CD4-positive, alpha-beta memory T cell (primary cell): Measurements from ENCODE around the gene IL21R. TPM values are rescaled to one million over a fixed set of nuclear protein-coding genes. Genes with fewer than 3 reads are reported as not detected.

ENCODE experiments used
- CTCF ChIA-PET: fragments of 350-600 bp; sonication (Branson Sonifier 250); formaldehyde crosslinking; loops from one replicate; lab custom pipeline; 2021; ENCODE audit warnings: inconsistent platforms; ENCODE audit not compliant: partially characterized antibody; lab: Charles Lee
- POLR2A ChIA-PET: fragments of 350-600 bp; sonication (Branson Sonifier 250); formaldehyde crosslinking; loops from one replicate; lab custom pipeline; 2021; ENCODE audit not compliant: partially characterized antibody; lab: Charles Lee
- DNase-seq, 5 donors: peaks; one replicate each; pipeline versions ENCODE4 v3.0.0 to v3.0.0-alpha.2; 2020 to 2022; ENCODE audit warnings: mixed read lengths in 1 of 5
- H3K27ac ChIP-seq: one replicate; pipeline ENCODE4 v1.7.0; 2013; ENCODE audit warnings: low read depth, low read length
- H3K27me3 ChIP-seq: 2 replicates; pipeline ENCODE4 v1.7.0; 2013; ENCODE audit warnings: mild to moderate bottlenecking, low read length, moderate library complexity; ENCODE audit not compliant: insufficient read depth
- H3K36me3 ChIP-seq: 2 replicates; pipeline ENCODE4 v1.7.0; 2013; ENCODE audit warnings: mild to moderate bottlenecking, low read length, moderate library complexity; ENCODE audit not compliant: insufficient read depth
- H3K4me1 ChIP-seq: 2 replicates; pipeline ENCODE4 v1.7.0; 2013; ENCODE audit warnings: mild to moderate bottlenecking, low read length, moderate library complexity; ENCODE audit not compliant: insufficient read depth
- H3K4me3 ChIP-seq, 2 donors: one replicate each; pipeline ENCODE4 v1.7.0; 2013; ENCODE audit warnings: low read length in 2 of 2, mild to moderate bottlenecking in 1 of 2
- H3K9me3 ChIP-seq, 2 donors: one replicate each; pipeline ENCODE4 v1.7.0; 2013; ENCODE audit warnings: low read length in 2 of 2, control low read depth in 1 of 2; ENCODE audit not compliant: control insufficient read depth in 1 of 2
- H3K27ac Mint-ChIP-seq, 7 donors: one replicate each; pipeline ENCODE4 v1.8.0; 2020 to 2021; ENCODE audit warnings: mixed read lengths in 7 of 7, mild to moderate bottlenecking in 6 of 7, inconsistent platforms in 3 of 7, moderate library complexity in 3 of 7
- H3K27me3 Mint-ChIP-seq, 2 donors: one replicate each; pipeline ENCODE4 v1.8.0; 2020 to 2021; ENCODE audit warnings: mixed read lengths in 2 of 2
- H3K36me3 Mint-ChIP-seq, 2 donors: one replicate each; pipeline ENCODE4 v1.8.0; 2020 to 2021; ENCODE audit warnings: mixed read lengths in 2 of 2, inconsistent platforms in 1 of 2, mild to moderate bottlenecking in 1 of 2
- H3K4me1 Mint-ChIP-seq, 4 donors: one replicate each; pipeline ENCODE4 v1.8.0; 2020 to 2021; ENCODE audit warnings: mixed read lengths in 4 of 4, mild to moderate bottlenecking in 1 of 4
- H3K4me3 Mint-ChIP-seq, 8 donors: one replicate each; pipeline ENCODE4 v1.8.0; 2020 to 2021; ENCODE audit warnings: mixed read lengths in 8 of 8, mild to moderate bottlenecking in 7 of 8, moderate library complexity in 6 of 8, inconsistent platforms in 3 of 8
- H3K9me3 Mint-ChIP-seq, 8 donors: one replicate each; pipeline ENCODE4 v1.8.0; 2020 to 2021; ENCODE audit warnings: mixed read lengths in 8 of 8, mild to moderate bottlenecking in 5 of 8, inconsistent platforms in 3 of 8, moderate library complexity in 1 of 8
- intact Hi-C: fragments of 100-400 bp; cut with micrococcal nuclease; formaldehyde crosslinking; loops from one replicate; pipeline ENCODE4 v1.15.1; 2023
- polyA plus RNA-seq, 2 donors: library from polyadenylated mRNA; unstranded; fragments of 300-500 nt; fragmentation: Illumina TruSeq; gene quantifications; one replicate each; pipeline ENCODE4 v1.2.3, GENCODE V29; 2021
- total RNA-seq, 2 experiments: library from RNA; stranded (reverse); gene quantifications; one replicate each; pipeline ENCODE4 v1.2.3, GENCODE V29; 2021

The IL21R gene
- total and polyA plus RNA-seq, 4 experiments from 2014 or later, result 18.4 to 29.1 (median 28.3) TPM

- Mint-ChIP-seq H3K27me3 (no peaks in the 10 kb centered on the region), H3K4me1 (peaks cover 21 to 61% (median 41%) of the 10 kb centered on the region in 4 donors), H3K36me3 (peaks cover 0 to 13% of the 10 kb centered on the region in 2 donors), H3K27ac (peak overlapping the region in 4 of 7 donors; percentile 36 to 97 (median 72)), H3K9me3 (peaks cover 0 to 7% (median 4%) of the 10 kb centered on the region in 8 donors), H3K4me3 (no peak overlapping the region)
- intact Hi-C loops, result no loop called here
- H3K9me3 ChIP-seq, result no peaks in the 10 kb centered on the region
- H3K4me3 ChIP-seq, result no peak overlapping the region
- H3K36me3 ChIP-seq, result no peaks in the 10 kb centered on the region
- DNase-seq, result no peak
- ChIA-PET CTCF (interaction anchor here (0.8 to 2.0 kb wide), 4 partner anchors 8 to 81 kb away, joined by 3 to 10 read pairs (median 4); no protein-coding TSS in a partner anchor), POLR2A (interaction anchor here (1.1 to 8.7 kb wide), 5 partner anchors 8 to 51 kb away, joined by 3 to 118 read pairs (median 12); no protein-coding TSS in a partner anchor)
- H3K27me3 ChIP-seq, result no peaks in the 10 kb centered on the region
- peaks cover 33% of the 10 kb centered on the region for H3K4me1 ChIP-seq
- H3K27ac ChIP-seq, result no peak overlapping the region
Measured at GRCh38 chr16:27399969-27400368, 2.0 kb upstream of the IL21R start.

GRCh38 chr16:27400751-27401620 is 988 bp upstream of the IL21R start:
- Mint-ChIP-seq H3K4me3 (peak overlapping the region in 7 of 8 donors; percentile 43 to 98 (median 77)), H3K27ac (peak overlapping the region; percentile 71 to 99 (median 96)), H3K9me3 (no peaks in the 10 kb centered on the region), H3K36me3 (peaks cover 0 to 13% of the 10 kb centered on the region in 2 donors), H3K27me3 (no peaks in the 10 kb centered on the region), H3K4me1 (peaks cover 25 to 69% (median 45%) of the 10 kb centered on the region in 4 donors)
- no peaks in the 10 kb centered on the region for H3K9me3 ChIP-seq
- ChIA-PET POLR2A (interaction anchor here (0.6 to 8.7 kb wide), 21 partner anchors 9 to 280 kb away, joined by 3 to 118 read pairs (median 5); partner anchors contain the start of gene KDM8), CTCF (interaction anchor here (0.6 to 2.0 kb wide), 9 partner anchors 9 to 246 kb away, joined by 3 to 10 read pairs (median 4); no protein-coding TSS in a partner anchor)
- intact Hi-C loops, result no loop called here
- H3K36me3 ChIP-seq, result no peaks in the 10 kb centered on the region
- H3K4me3 ChIP-seq, result no peak overlapping the region
- H3K4me1 ChIP-seq, result peaks cover 43% of the 10 kb centered on the region
- DNase-seq, result no peak
- H3K27ac ChIP-seq, result peak overlapping the region; percentile 83
- no peaks in the 10 kb centered on the region for H3K27me3 ChIP-seq

- Mint-ChIP-seq H3K4me1 (peaks cover 38 to 85% (median 59%) of the 10 kb centered on the region in 4 donors), H3K27ac (peak overlapping the region; percentile 93 to 99 (median 96)), H3K27me3 (no peaks in the 10 kb centered on the region), H3K4me3 (peak overlapping the region; percentile 94 to 99 (median 98)), H3K9me3 (no peaks in the 10 kb centered on the region), H3K36me3 (peaks cover 0 to 20% of the 10 kb centered on the region in 2 donors)
- Histone ChIP-seq H3K27me3 (no peaks in the 10 kb centered on the region), H3K4me3 (peak overlapping the region; percentile 69 to 98), H3K36me3 (no peaks in the 10 kb centered on the region), H3K9me3 (no peaks in the 10 kb centered on the region), H3K4me1 (peaks cover 55% of the 10 kb centered on the region), H3K27ac (peak overlapping the region; percentile 83)
- CTCF ChIA-PET, result interaction anchor here (0.8 to 1.7 kb wide), 3 partner anchors 8 to 225 kb away, joined by 3 to 6 read pairs (median 4); no protein-coding TSS in a partner anchor
- DNase-seq, result peak in 1 of 5 donors; percentile 48
- POLR2A ChIA-PET, result interaction anchor here (0.8 to 8.7 kb wide), 29 partner anchors 8 to 231 kb away, joined by 3 to 118 read pairs (median 5); partner anchors contain the start of genes GTF3C1, KATNIP and KDM8
- intact Hi-C loops, result loop anchor here (1.0 to 2.0 kb wide), 6 partner anchors 24 to 167 kb away; no protein-coding TSS in a partner anchor
Measured at GRCh38 chr16:27402569-27402963, 592 bp downstream of the IL21R start.

- CTCF ChIA-PET, result interaction anchor here (1.0 to 3.1 kb wide), 5 partner anchors 11 to 203 kb away, joined by 3 to 16 read pairs (median 4); no protein-coding TSS in a partner anchor
- no peaks in the 10 kb centered on the region for H3K27me3 Mint-ChIP-seq
- Histone ChIP-seq H3K36me3 (no peaks in the 10 kb centered on the region), H3K4me1 (peaks cover 60% of the 10 kb centered on the region), H3K27ac (peak overlapping the region; percentile 83), H3K9me3 (no peaks in the 10 kb centered on the region), H3K4me3 (peak overlapping the region; percentile 69 to 98), H3K27me3 (no peaks in the 10 kb centered on the region)
- intact Hi-C loops, result loop anchor here (1.0 to 2.0 kb wide), 6 partner anchors 24 to 168 kb away; no protein-coding TSS in a partner anchor
- peak overlapping the region; percentile 93 to 99 (median 96) for H3K27ac Mint-ChIP-seq
- H3K9me3 Mint-ChIP-seq, result no peaks in the 10 kb centered on the region
- POLR2A ChIA-PET, result interaction anchor here (0.7 to 8.7 kb wide), 21 partner anchors 10 to 225 kb away, joined by 3 to 118 read pairs (median 5); partner anchors contain the start of gene KDM8
- H3K4me1 Mint-ChIP-seq, result peaks cover 43 to 90% (median 64%) of the 10 kb centered on the region in 4 donors
- H3K36me3 Mint-ChIP-seq, result peaks cover 0 to 21% of the 10 kb centered on the region in 2 donors
- DNase-seq, result peak in 3 of 5 donors; percentile 18 to 70 (median 40)
- peak overlapping the region; percentile 94 to 99 (median 98) for H3K4me3 Mint-ChIP-seq
Measured at GRCh38 chr16:27402964-27403600, 1.1 kb downstream of the IL21R start.

- Mint-ChIP-seq H3K36me3 (peaks cover 0 to 25% of the 10 kb centered on the region in 2 donors), H3K4me1 (peaks cover 46 to 92% (median 69%) of the 10 kb centered on the region in 4 donors), H3K27ac (peak overlapping the region; percentile 93 to 99 (median 96)), H3K9me3 (no peaks in the 10 kb centered on the region), H3K27me3 (no peaks in the 10 kb centered on the region), H3K4me3 (peak overlapping the region; percentile 94 to 99 (median 98))
- no peak for DNase-seq
- POLR2A ChIA-PET, result interaction anchor here (0.7 to 8.7 kb wide), 13 partner anchors 10 to 204 kb away, joined by 3 to 118 read pairs (median 9); partner anchors contain the start of gene KDM8
- peaks cover 65% of the 10 kb centered on the region for H3K4me1 ChIP-seq
- H3K27ac ChIP-seq, result peak overlapping the region; percentile 83
- CTCF ChIA-PET, result interaction anchor here (1.0 to 3.1 kb wide), 7 partner anchors 12 to 204 kb away, joined by 3 to 16 read pairs (median 4); no protein-coding TSS in a partner anchor
- no peaks in the 10 kb centered on the region for H3K27me3 ChIP-seq
- no peaks in the 10 kb centered on the region for H3K36me3 ChIP-seq
- intact Hi-C loops, result loop anchor here (2.0 kb wide), 4 partner anchors 23 to 89 kb away; no protein-coding TSS in a partner anchor
- no peaks in the 10 kb centered on the region for H3K9me3 ChIP-seq
- H3K4me3 ChIP-seq, result peak overlapping the region; percentile 69 to 98
Measured at GRCh38 chr16:27403601-27403992, 1.6 kb downstream of the IL21R start.

- Histone ChIP-seq H3K27ac (peak overlapping the region; percentile 83), H3K9me3 (no peaks in the 10 kb centered on the region), H3K4me1 (peaks cover 70% of the 10 kb centered on the region), H3K27me3 (no peaks in the 10 kb centered on the region), H3K4me3 (peak overlapping the region; percentile 69 to 98), H3K36me3 (no peaks in the 10 kb centered on the region)
- intact Hi-C loops, result no loop called here
- DNase-seq, result no peak
- POLR2A ChIA-PET, result interaction anchor here (0.7 to 8.7 kb wide), 17 partner anchors 17 to 205 kb away, joined by 3 to 118 read pairs (median 6); partner anchors contain the start of gene KDM8
- H3K27me3 Mint-ChIP-seq, result no peaks in the 10 kb centered on the region
- peak overlapping the region; percentile 94 to 99 (median 96) for H3K27ac Mint-ChIP-seq
- no peaks in the 10 kb centered on the region for H3K9me3 Mint-ChIP-seq
- H3K4me1 Mint-ChIP-seq, result peaks cover 49 to 90% (median 70%) of the 10 kb centered on the region in 4 donors
- CTCF ChIA-PET, result interaction anchor here (1.0 to 3.1 kb wide), 11 partner anchors 12 to 249 kb away, joined by 3 to 16 read pairs (median 4); no protein-coding TSS in a partner anchor
- H3K36me3 Mint-ChIP-seq, result peaks cover 0 to 26% of the 10 kb centered on the region in 2 donors
- H3K4me3 Mint-ChIP-seq, result peak overlapping the region; percentile 94 to 99 (median 98)
Measured at GRCh38 chr16:27404163-27404823, 2.3 kb downstream of the IL21R start.
